Skeletal muscle tissue (tissue), 1 donor: Measurements from ENCODE around the gene PRAMEF14. TPM values are rescaled to one million over a fixed set of nuclear protein-coding genes. Genes with fewer than 3 reads are reported as not detected.

Experiments
- total RNA-seq: library from RNA; depleted of rRNA; stranded (reverse); fragments of >200 nt; gene quantifications from one replicate; pipeline ENCODE4 v1.2.3, GENCODE V29; 2014

Gene PRAMEF14
- total RNA-seq, 1 donor from 2014 or later = not detected

Other genes with a start within 250 kb of the PRAMEF14 start
- gene HNRNPCL2, start 230.3 kb downstream of the PRAMEF14 start, total RNA-seq = not detected
- gene PRAMEF26, start 191.1 kb downstream of the PRAMEF14 start, total RNA-seq = not detected
- gene HNRNPCL4, start 181.5 kb downstream of the PRAMEF14 start, total RNA-seq = not detected
- not detected for gene PRAMEF9, start 175.3 kb downstream of the PRAMEF14 start, total RNA-seq
- not detected for gene PRAMEF13, start 145.7 kb downstream of the PRAMEF14 start, total RNA-seq
- gene PRAMEF18, start 121.0 kb downstream of the PRAMEF14 start, total RNA-seq = not detected
- not detected for gene PRAMEF5, start 92.9 kb downstream of the PRAMEF14 start, total RNA-seq
- gene PRAMEF8, start 62.0 kb downstream of the PRAMEF14 start, total RNA-seq = not detected
- gene PRAMEF33, start 43.6 kb downstream of the PRAMEF14 start, total RNA-seq = not detected
- not detected for gene PRAMEF15, start 31.6 kb downstream of the PRAMEF14 start, total RNA-seq
- not detected for gene PRAMEF19, start 24.8 kb upstream of the PRAMEF14 start, total RNA-seq
- gene PRAMEF17, start 42.5 kb upstream of the PRAMEF14 start, total RNA-seq = not detected
- not detected for gene PRAMEF20, start 63.3 kb upstream of the PRAMEF14 start, total RNA-seq
- 10.4 TPM for gene LRRC38, start 166.9 kb upstream of the PRAMEF14 start, total RNA-seq
- 13.6 TPM for gene PDPN, start 236.7 kb upstream of the PRAMEF14 start, total RNA-seq